CD4-positive, alpha-beta T cell treated with Interleukin-17A for 4 hours (primary cell): ENCODE measurements around the gene DCLK3.

ENCODE experiments used
- DNase-seq: peaks from one replicate; pipeline ENCODE4 v3.0.0-alpha.2; 2020; ENCODE audit warnings: mixed read lengths

Gene DCLK3

DNA sequence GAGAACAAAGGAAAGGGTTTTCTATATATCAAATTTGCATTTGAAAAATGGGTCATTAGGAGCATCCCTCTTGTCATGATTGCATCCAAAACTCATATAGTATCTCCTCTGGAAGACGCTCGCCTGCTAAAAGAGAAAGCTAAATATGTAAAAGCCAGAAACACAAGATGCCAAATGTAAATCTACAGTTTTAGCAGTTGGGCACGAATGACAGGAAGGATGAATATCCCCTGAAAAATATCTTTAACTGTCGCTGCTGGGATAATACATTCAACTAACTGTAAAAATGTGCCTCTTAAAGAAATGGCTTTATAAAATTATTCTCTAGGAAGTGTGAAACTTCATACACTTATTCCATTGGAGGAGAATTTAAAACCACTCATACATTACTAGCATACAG, 101.7 kb downstream of the DCLK3 start:
- DNase-seq = no peak
